GM21576 (cell line): ENCODE results near the gene NTRK2.

Experiments
- ATAC-seq: cut with Tn5 transposase; IDR thresholded peaks from one replicate; pipeline ENCODE4 v1.9.1; 2021; ENCODE audit warnings: mild to moderate bottlenecking, moderate library complexity; ENCODE audit not compliant: unreplicated experiment

The NTRK2 gene

DNA sequence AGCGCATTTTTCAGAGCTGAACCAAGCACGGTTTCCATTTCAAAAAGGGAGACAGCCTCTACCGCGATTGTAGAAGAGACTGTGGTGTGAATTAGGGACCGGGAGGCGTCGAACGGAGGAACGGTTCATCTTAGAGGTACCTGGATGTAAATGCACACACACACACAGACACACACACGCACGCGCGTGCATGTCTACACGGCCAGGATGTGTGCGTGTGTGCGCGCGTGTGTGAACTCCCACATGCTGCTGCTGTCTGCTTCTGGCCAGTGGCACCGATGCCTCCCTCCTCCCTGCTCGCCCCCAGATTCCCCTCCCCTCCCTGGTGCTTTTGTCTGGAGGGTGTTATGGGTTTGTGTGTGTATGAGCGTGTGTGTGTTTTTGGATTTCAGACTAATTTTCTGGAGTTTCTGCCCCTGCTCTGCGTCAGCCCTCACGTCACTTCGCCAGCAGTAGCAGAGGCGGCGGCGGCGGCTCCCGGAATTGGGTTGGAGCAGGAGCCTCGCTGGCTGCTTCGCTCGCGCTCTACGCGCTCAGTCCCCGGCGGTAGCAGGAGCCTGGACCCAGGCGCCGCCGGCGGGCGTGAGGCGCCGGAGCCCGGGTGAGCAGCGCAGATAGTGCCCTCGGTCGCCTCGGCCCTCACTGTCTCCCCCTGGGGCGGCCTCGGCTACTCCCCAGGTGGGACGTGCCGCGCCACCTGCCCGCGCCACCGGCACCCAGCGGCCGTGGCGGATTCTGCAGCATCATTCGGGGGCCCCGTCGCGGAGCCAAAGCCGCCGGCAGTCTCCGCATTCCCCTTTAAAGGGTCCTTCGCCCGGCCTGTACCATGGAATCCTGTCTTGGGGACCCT, at the start of gene NTRK2:
Gene NTRK2 (plus strand): TSS at position 442 of the 850 bp plus-strand sequence. CDS start 1,020 bp downstream, outside the sequence.
- ATAC-seq: no peak

- ATAC-seq: no peak
Measured at GRCh38 chr9:84620338-84620737, 49.2 kb upstream of the NTRK2 start.

DNA sequence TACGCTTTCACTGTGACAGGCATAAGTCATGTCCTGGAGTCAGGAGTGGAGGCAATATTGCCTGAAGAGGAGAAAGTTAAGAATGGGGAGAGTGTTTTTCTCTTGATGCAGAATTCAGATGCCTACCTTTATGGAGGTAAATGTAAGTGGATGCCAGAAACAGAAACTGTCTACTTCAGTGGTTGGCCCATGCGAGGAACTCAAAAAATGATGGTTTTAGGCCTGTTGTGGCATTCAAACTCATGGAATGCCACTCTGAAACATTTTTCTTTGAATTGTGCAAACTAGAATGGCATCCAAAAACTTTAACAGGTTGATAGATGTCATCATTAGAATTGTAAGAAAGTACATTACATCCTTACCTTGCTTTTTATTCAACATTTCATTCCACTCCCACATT, 47.7 kb upstream of the NTRK2 start:
- no peak for ATAC-seq

GRCh38 chr9:84622981-84623380, 46.5 kb upstream of the NTRK2 start:
- ATAC-seq: no peak

GRCh38 chr9:84636436-84636835, 33.1 kb upstream of the NTRK2 start:
- no peak for ATAC-seq

DNA sequence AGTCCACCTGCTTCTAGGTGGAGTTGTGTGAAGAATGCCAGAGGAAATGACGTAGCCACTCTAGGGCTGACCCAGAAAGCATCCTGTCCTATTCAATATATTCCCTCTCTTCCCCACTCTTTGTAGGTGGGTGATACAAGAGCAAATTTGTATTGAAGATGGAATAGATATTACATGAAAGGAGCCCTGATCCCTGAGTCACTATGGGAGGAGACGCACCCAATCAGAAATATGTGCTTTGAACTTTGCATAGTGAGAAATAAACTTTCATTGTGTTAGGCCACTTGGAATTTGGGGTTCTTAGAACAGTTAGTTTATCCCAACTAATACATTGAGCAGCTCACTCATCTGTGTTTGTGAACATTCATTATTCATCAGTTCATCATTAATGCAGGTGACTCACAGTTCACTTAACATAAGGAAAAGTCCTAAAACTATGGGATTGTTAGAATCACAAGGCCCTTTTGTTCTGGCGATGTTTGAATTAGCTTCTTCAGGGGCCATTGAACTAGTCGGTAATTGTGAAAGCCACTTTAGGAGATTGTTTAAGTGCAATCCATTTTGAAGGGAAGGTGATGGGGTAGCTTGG, 26.9 kb upstream of the NTRK2 start:
- ATAC-seq: no peak

- no peak for ATAC-seq
Measured at GRCh38 chr9:84647699-84648098, 21.8 kb upstream of the NTRK2 start.

- ATAC-seq: no peak
Measured at GRCh38 chr9:84652496-84653120, 16.9 kb upstream of the NTRK2 start.

DNA sequence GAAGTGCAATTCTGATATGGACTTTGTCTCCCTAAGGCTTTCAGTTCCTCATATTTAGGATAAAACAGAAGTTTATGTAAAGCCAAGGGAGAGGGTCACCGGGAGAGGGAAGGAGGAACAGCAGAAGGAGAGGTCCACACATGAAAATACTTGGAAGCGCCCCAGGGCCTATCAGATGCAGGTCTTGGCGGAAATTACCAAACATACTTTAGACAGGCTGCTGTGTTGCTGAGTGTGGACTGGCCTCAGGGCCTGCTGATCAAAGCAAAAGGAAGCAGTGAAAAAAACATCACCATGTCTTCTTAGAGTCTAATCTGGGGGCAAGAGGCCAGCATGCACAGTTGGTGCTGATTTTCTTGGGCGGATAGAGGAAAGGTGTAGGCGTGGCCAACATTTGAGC, 14.1 kb upstream of the NTRK2 start:
- ATAC-seq: no peak

GRCh38 chr9:84659313-84659712, 10.2 kb upstream of the NTRK2 start:
- ATAC-seq: no peak

- no peak for ATAC-seq
Measured at GRCh38 chr9:84659773-84660172, 9.8 kb upstream of the NTRK2 start.

GRCh38 chr9:84667571-84668195, 1.8 kb upstream of the NTRK2 start:
- ATAC-seq: no peak

GRCh38 chr9:84668196-84669012, 1.1 kb upstream of the NTRK2 start:
- ATAC-seq: no peak

GRCh38 chr9:84669013-84669287, 579 bp upstream of the NTRK2 start:
- ATAC-seq: no peak

DNA sequence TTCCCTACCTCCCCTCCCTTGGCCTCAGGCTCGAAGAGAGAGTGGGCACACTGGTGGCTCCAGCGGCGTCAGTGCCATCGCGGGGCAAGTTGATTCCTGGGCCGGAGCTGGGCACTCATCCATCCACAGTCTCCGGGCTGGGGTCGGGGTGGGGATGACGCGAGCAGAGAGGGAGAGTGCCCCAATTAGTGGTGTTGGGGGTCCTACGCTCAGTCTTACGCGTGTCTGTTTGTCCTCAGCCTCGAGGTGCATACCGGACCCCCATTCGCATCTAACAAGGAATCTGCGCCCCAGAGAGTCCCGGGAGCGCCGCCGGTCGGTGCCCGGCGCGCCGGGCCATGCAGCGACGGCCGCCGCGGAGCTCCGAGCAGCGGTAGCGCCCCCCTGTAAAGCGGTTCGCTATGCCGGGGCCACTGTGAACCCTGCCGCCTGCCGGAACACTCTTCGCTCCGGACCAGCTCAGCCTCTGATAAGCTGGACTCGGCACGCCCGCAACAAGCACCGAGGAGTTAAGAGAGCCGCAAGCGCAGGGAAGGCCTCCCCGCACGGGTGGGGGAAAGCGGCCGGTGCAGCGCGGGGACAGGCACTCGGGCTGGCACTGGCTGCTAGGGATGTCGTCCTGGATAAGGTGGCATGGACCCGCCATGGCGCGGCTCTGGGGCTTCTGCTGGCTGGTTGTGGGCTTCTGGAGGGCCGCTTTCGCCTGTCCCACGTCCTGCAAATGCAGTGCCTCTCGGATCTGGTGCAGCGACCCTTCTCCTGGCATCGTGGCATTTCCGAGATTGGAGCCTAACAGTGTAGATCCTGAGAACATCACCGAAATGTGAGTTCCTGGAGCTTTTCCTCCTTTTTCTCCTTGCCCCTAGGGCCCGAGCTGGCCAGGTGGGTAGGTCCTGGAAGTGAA, 861 bp downstream of the NTRK2 start:
- ATAC-seq: no peak

GRCh38 chr9:84671586-84672521, 2.3 kb downstream of the NTRK2 start:
- ATAC-seq: no peak

DNA sequence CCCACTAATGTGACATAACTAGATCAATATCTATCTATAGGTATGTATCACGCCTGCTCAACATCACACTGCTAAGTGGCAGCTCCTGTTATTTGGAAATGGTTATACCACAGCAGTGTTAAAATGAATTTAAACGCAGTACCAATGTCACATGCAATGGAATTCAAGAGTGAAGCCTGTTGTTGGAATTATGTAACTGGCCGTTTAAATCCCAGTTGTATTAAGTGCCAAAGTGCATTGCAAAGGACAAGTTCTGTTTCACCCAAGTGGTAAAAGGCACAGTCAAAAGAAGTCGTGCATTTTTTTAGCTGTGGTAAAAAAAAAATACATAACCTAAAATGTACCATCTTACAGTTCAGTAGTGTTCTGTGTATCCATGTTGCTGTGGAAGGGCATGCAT, 4.3 kb downstream of the NTRK2 start:
- no peak for ATAC-seq

GRCh38 chr9:84677080-84677479, 7.6 kb downstream of the NTRK2 start:
- no peak for ATAC-seq

GRCh38 chr9:84679571-84679970, 10.0 kb downstream of the NTRK2 start:
- ATAC-seq: no peak
